ENCODE results near the gene SYNRG.

The SYNRG gene

GRCh38 chr17:37570527-37571093 is 38.6 kb downstream of the SYNRG start (continued):
- TF ChIP-seq ZBTB1 (tag by site-specific recombination; IDR thresholded peaks at IDR 0.05) (no peak), GLI2 (tag by site-specific recombination; IDR thresholded peaks at IDR 0.05; ENCODE audit: borderline replicate concordance, low read depth) (no peak), ZNF843 (tag by site-specific recombination; IDR thresholded peaks at IDR 0.05) (no peak), ZFP3 (tag by site-specific recombination; IDR thresholded peaks at IDR 0.05; ENCODE audit: low read depth) (no peak), ZNF580 (tag by site-specific recombination; IDR thresholded peaks at IDR 0.05) (peak; percentile 75), ZNF561 (tag by site-specific recombination; IDR thresholded peaks at IDR 0.05; ENCODE audit: borderline replicate concordance) (no peak), ZNF26 (tag by site-specific recombination; IDR thresholded peaks at IDR 0.05) (no peak), ZFP37 (tag by site-specific recombination; IDR thresholded peaks at IDR 0.05) (peak; percentile 28; the same call in 1 of the 2 replicates), ZNF558 (tag by site-specific recombination; IDR thresholded peaks at IDR 0.05) (no peak), ZFP41 (tag by site-specific recombination; IDR thresholded peaks at IDR 0.05; ENCODE audit: borderline replicate concordance) (no peak), ZNF146 (tag by site-specific recombination; IDR thresholded peaks at IDR 0.05) (no peak), ZIC2 (tag by site-specific recombination; IDR thresholded peaks at IDR 0.05) (no peak), ZNF830 (tag by site-specific recombination; IDR thresholded peaks at IDR 0.05; ENCODE audit: low read depth) (no peak), ZNF654 (tag by site-specific recombination; IDR thresholded peaks at IDR 0.05; ENCODE audit: low read depth) (peak; percentile 92), KLF17 (tag by site-specific recombination; IDR thresholded peaks at IDR 0.05) (no peak), KLF8 (tag by site-specific recombination; IDR thresholded peaks at IDR 0.05) (0 out of 2 replicates have a peak, but pooled peaks have one; percentile 12), ELK4 (IDR thresholded peaks at IDR 0.05; ENCODE audit: borderline replicate concordance, low read depth, low read length) (no peak)

GRCh38 chr17:37568350-37569053 is 40.7 kb downstream of the SYNRG start:
- peaks cover 49 to 58% of the 10 kb centered on the region in 2 experiments for H3K36me3 ChIP-seq (ENCODE audit: control insufficient read depth in 2 of 2, insufficient read depth in 1 of 2, low read length in 2 of 2)
- no peaks in the 10 kb centered on the region for H3K9me3 ChIP-seq (ENCODE audit: control insufficient read depth, insufficient read depth, low read depth, low read length)
- ChIA-PET POLR2A (no interaction called here), CTCF (interaction anchor here (0.6 to 3.7 kb wide), 9 partner anchors 9 to 343 kb away, joined by 3 to 48 read pairs (median 4); partner anchors contain the start of genes C17orf78 and SYNRG)
- H3K4me3 ChIP-seq (ENCODE audit: low read depth, low read length): no peak overlapping the region
- H3K4me1 ChIP-seq (ENCODE audit: control insufficient read depth, insufficient read depth, low read length): peaks cover 10% of the 10 kb centered on the region
- no peak overlapping the region for H3K27ac ChIP-seq (ENCODE audit: extremely low read depth, low read depth, low read length)
- peak; percentile 64 for TF ChIP-seq BCL6B (tag by site-specific recombination; IDR thresholded peaks at IDR 0.05)
- no peak for TF ChIP-seq ZNF354C (tag by site-specific recombination; IDR thresholded peaks at IDR 0.05; ENCODE audit: borderline replicate concordance, low read depth)
